CD4-positive, alpha-beta T cell treated with Interleukin-17A for 1 hour (primary cell): ENCODE measurements around the gene PRRC2B.

Source experiments
- DNase-seq: peaks from one replicate; pipeline ENCODE4 v3.0.0-alpha.2; 2020

PRRC2B gene

DNA sequence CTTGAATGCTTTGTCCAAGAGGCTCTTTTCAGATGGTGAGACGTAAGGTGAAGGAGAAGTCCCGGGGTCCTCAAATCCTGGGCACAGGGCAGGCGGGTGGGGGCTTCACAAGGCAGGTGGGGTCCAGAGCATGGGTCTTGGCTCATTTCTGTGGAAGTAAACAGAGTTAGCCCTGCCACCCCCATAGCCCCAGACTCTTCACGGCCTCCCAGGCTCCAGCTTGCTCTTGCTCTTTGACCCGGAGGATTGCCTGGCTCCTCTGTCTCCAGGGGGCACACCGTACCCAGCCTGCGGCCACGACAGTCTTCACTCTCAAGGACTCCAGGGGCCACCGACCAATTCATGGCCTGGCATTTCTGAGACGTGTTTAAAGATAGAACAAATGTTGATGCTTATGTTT, 80.0 kb downstream of the PRRC2B start:
- DNase-seq = no peak

- DNase-seq = no peak
These were observed 80.8 kb downstream of the PRRC2B start for GRCh38 chr9:131474711-131475110.

GRCh38 chr9:131475111-131475955, 81.4 kb downstream of the PRRC2B start:
- no peak for DNase-seq

DNA sequence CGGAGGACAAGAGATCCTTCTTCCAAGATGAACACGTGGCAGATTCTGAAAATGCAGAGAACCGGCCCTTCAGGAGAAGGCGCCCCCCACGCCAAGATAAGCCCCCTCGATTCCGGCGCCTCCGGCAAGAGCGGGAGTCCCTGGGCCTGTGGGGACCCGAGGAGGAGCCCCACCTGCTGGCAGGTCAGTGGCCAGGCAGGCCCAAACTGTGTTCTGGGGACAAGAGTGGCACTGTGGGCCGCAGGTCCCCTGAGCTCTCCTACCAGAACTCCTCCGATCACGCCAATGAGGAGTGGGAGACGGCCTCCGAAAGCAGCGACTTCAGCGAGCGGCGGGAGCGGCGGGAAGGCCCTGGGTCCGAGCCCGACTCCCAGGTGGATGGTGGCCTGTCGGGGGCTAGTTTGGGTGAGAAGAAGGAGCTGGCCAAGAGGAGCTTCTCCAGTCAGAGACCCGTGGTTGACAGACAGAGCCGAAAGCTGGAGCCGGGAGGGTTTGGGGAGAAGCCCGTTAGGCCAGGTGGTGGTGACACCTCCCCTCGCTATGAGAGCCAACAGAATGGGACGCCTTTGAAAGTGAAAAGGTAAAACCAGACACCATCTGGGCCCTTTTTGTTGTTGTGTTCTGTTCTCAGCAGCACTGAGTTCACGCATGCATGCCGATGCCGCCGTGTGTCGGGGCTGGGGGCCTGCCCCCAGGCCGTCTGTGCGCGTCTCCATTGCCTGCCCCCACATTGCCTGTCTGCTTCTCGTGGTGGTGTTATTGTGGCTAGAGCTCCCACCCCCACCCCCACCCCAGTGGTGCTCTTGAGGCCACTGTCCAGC, 82.3 kb downstream of the PRRC2B start:
- DNase-seq = no peak

DNA sequence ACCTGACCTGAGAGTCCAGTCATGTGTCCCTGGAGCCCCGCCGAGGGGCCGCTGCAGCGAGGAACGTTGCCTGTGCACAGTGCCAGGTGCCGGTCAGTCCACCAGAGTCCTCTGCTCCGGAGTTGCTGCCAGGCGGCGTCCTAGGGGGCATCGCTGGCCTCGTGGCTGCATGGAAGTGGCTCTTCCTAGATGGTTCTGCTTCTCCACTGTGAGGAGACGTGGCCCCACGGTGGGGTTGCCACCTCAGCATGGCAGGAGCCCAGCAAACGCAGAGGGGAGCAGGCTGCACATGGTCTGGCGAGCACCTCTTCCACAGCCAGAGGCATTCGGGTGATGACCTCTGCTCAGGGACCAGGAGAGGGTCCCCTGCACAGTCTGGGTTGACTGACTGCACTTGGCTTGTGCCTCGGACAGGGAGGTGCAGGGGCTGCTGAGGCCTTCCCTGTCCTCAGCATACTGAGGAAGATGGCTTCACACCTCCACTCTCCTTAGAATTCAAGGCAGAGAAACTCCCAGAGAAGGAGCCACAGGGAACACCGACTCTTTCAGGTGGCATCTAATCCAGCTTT, 83.0 kb downstream of the PRRC2B start:
- DNase-seq = no peak

GRCh38 chr9:131477367-131477766, 83.5 kb downstream of the PRRC2B start:
- no peak for DNase-seq

DNA sequence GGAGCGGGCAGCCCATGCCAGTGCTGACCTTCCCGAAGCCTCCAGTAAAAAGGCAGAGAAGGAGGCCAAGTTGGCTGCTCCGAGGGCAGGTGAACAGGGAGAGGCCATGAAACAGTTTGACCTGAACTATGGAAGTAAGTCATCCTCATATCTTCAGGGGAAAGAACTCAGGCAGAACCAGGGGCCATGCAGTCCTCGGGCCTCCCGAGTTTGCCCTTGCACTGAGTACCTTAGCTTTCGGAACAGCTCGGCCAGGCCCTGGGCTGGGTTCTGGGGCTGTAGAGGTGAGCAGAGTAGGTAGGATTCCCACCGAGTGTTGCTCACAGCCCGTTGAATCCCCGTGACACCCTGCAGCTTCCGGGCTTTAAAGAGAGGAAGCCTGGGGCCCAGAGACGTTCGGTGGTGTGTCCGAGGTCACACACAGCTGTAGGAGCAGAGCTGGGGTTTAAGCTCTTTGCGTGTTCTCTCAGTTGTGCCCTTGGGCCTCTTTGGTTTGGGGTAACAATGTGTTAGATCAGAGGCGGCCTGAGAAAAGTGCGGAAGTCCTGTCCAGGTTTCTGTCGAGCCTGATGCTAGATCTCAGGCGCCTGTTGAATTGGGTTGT, 84.0 kb downstream of the PRRC2B start:
- DNase-seq = no peak

- peak; percentile 66 for DNase-seq
These were observed 84.6 kb downstream of the PRRC2B start for GRCh38 chr9:131478421-131478868.

DNA sequence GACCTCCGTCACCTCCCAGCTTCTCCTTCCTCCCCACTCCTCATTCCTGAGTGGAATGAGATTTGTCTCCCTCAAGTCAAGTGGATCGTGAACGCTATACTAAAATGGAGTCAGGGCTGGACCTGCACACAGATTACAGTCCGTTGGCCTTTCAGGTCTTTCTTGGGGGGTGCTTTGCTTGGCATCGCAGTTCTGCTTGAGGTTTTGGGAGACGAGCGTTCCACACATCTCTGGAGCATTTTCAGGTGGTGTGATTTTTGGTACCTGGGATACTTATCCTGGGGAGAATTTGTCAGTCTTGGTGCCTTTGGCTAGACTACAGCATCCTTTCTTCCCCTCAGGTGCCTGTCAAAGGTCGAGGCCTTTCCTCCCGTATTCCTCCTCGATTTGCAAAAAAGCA, 85.0 kb downstream of the PRRC2B start:
- DNase-seq = no peak

DNA sequence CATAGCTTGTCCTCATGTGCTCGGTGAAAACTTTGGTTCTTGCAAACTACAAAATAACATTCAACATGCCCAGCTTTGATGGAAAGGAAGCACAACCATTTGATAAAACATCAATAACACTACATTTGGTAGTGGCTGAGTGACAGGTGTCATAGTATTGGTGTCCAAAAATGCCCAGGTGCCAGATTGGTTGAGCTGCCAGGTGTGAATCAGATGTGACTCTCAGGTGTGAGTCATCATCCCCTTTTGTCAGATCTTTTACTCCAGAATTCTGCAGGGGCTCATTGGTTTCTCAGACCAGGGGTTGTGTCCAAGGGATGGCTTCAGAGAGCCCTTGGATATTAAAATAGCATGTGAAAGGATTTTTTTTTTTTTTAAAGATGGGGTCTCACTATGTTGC, 86.4 kb downstream of the PRRC2B start:
- DNase-seq = no peak

DNA sequence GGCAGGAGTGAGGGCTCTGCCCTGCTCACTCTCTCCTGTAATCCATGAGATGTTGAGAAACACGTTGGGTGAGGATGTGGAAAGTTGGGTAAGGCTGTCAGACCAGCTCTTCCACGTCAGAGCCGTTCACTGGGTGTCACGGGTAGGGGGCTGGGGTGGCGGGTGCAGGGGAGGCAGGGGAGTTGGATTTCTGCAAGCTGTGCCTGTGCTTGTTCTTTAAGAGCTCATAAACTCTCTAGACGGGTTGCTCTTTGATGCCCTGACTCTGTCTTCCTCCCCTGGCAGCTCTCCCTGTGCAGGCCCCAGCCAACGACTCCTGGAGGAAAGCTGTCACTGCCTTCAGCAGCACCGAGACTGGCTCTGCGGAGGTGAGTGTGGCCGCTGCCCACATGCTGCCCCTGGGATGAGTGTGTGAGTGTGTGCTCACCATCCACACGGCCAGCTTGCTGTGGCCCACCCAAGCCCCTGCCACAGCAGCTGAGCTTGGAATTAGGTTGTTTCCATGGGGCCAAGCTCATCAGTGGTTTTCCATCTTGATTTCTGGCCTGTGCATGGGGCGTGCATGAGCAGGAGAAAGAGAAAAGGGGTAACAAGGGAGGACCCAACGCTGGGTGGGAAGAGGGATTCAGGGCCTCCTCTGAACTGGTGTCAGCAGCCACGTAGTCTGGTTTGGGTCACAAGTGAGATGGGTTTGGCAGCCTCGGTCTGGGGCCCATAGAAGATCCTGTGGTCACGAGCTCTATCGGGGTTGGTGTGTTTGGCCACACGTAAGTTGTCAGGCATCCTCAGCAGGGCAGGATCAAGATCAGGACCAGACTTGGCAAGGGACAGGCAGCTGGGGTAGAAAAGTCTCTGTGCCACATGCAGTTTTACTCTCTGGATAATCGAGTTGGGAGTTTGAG, 87.8 kb downstream of the PRRC2B start:
- DNase-seq = no peak

DNA sequence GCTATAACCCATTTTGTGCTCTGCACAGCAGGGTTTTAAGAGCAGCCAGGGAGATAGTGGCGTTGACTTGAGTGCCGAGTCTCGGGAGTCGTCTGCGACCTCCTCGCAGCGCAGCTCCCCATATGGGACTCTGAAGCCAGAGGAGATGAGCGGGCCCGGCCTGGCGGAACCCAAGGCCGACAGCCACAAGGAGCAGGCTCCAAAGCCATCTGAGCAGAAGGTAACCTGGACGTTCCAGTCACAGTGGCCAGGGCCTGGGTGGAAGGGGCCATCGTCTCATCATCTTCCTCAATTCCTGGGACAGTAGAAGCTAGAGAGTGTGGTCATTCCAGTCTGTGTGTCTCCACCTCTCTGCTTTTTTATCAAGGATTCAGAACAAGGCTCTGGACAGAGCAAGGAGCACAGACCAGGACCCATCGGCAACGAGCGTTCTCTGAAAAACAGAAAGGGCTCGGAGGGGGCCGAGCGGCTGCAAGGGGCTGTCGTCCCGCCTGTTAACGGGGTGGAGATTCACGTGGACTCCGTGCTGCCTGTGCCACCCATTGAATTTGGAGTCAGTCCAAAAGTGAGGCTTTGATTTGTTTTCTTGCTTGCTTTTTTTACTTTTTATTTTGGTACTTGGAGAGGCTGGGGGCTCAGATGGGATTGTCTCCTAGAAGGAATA, 88.6 kb downstream of the PRRC2B start:
- no peak for DNase-seq

GRCh38 chr9:131483319-131484050, 89.6 kb downstream of the PRRC2B start:
- DNase-seq = no peak

GRCh38 chr9:131484051-131484445, 90.2 kb downstream of the PRRC2B start:
- DNase-seq = no peak

DNA sequence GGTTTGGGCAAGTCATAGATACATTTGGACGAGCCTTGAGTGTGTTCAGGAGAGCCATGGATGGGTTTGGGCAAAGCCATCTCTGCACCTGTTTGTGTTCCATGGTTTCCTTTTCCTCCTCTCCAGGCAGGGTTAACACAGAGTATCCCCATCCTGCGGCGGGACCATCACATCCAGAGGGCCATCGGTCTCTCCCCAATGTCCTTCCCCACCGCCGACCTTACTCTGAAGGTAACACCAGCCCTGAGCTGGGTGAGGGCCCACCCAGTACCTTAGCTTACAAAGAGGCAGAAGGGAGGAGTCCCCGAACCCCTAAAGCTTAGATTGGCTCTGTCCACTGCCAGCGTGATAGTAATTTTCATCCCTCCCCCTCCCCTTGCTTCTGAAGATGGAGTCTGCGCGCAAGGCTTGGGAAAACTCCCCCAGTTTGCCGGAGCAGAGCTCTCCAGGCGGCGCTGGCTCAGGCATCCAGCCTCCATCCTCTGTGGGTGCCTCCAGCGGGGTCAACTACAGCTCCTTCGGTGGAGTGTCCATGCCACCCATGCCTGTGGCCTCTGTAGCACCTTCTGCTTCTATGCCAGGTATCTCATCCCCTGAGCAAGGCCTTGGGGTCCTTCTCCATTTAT, 90.8 kb downstream of the PRRC2B start:
- no peak for DNase-seq

DNA sequence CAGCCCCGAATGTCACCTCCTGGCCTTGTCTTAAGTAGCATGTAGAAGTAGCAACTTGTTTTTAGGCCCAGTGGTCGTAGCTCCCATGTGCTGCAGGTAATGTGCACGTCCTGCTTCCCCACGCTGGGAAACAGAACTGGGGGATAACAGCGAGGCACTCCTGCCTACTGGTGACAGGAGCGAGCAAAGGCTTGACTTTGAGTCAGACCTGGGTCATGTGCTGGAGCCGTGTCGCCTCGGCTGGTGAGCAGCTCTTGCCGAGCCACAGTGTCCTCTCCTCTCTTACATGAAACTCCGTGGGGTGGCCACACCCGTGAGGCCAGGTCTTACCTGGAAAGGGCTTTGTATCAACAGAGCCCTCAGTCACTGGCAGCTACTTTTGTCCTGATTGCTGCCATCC, 91.3 kb downstream of the PRRC2B start:
- no peak for DNase-seq

GRCh38 chr9:131485728-131486422, 92.0 kb downstream of the PRRC2B start:
- DNase-seq = no peak

DNA sequence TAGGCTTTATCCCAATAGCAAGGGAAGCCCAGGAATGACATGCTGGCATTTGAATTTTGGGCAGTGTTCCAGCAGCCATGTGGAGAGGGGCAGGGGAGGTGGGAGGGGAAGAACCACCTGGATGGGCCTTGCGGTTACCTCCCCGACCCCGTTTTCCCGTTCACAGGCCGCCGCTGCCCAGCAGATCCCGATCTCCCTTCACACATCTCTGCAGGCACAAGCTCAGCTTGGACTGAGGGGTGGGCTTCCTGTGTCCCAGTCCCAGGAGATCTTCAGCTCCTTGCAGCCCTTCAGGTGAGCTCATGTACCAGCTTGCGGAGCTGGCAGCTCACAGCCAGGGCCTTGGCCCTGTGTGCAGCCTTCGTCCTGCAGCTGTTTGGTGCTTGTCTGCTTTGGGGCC, 93.1 kb downstream of the PRRC2B start:
- DNase-seq = no peak

GRCh38 chr9:131487621-131488031, 93.7 kb downstream of the PRRC2B start:
- no peak for DNase-seq

- no peak for DNase-seq
These were observed 96.6 kb downstream of the PRRC2B start for GRCh38 chr9:131490514-131490913.
